Activated CD8-positive, alpha-beta memory T cell treated with anti-CD3 and anti-CD28 coated beads, Interleukin-2, amount 50 U/mL, for 48 hours (primary cell): Measurements from ENCODE around the gene RD3L.

Experiments
- DNase-seq: peaks from one replicate; pipeline ENCODE4 v3.0.0-alpha.2; 2020

Gene RD3L

GRCh38 chr14:103892247-103892646, 50.1 kb downstream of the RD3L start:
- no peak for DNase-seq

- DNase-seq = no peak
Measured at GRCh38 chr14:103891667-103892215, 50.6 kb downstream of the RD3L start.

- no peak for DNase-seq
Measured at GRCh38 chr14:103890821-103891666, 51.3 kb downstream of the RD3L start.
